Fibroblast of the aortic adventitia (primary cell): Measurements from ENCODE around the gene FGF12. TPM values are rescaled to one million over a fixed set of nuclear protein-coding genes. Genes with fewer than 3 reads are reported as not detected.

Experiments used
- DNase-seq: peaks from one replicate; pipeline ENCODE4 v3.0.0-alpha.2; 2010; ENCODE audit warnings: low read depth
- H3K4me3 ChIP-seq: 2 replicates; pipeline ENCODE4 v1.5.1; 2011; ENCODE audit warnings: low read depth, mild to moderate bottlenecking, control low read depth, low read length, moderate library complexity
- total RNA-seq: library from RNA; depleted of rRNA; stranded (reverse); fragments of >200 nt; gene quantifications from 2 replicates; pipeline ENCODE4 v1.2.3, GENCODE V29; 2012; ENCODE audit warnings: low replicate concordance
- TF ChIP-seq, protein P1 (sequence below): IDR thresholded peaks from 2 replicates; pipeline ENCODE4 v1.5.1; 2011; ENCODE audit warnings: mild to moderate bottlenecking, low read length, control low read depth, inconsistent platforms; ENCODE audit not compliant: insufficient read depth

The FGF12 gene
- total RNA-seq, 1 donor, result 0.36 TPM

DNA sequence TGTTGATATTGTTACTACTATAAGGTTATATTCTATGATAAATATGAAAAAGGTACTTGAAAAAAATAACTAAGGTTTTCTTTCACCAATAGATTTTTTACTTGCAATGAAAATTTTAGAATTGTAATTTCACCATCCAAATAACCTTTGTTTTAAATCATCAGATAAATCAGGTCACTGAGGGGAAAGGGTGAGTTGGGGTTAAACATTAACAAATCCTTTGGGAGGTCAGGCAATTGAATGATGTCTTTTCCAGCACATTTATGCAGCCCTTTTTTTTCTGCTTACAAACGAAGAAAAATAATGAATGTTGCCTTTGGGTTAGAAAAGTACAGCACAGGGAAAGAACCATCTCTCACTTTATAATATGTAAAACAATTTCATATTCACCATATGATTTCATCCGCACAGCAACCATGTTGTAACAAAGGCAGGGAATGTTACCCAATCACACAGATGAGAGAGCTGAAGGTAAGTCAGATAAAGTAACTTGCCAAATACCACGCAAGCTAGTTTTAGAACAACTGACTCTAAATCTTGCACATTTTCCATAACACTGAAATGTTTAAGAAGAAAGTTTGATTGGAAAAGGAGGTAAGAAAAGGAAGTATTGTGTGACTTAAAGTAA, 151.3 kb downstream of the FGF12 start:
- TF ChIP-seq, protein P1, sequence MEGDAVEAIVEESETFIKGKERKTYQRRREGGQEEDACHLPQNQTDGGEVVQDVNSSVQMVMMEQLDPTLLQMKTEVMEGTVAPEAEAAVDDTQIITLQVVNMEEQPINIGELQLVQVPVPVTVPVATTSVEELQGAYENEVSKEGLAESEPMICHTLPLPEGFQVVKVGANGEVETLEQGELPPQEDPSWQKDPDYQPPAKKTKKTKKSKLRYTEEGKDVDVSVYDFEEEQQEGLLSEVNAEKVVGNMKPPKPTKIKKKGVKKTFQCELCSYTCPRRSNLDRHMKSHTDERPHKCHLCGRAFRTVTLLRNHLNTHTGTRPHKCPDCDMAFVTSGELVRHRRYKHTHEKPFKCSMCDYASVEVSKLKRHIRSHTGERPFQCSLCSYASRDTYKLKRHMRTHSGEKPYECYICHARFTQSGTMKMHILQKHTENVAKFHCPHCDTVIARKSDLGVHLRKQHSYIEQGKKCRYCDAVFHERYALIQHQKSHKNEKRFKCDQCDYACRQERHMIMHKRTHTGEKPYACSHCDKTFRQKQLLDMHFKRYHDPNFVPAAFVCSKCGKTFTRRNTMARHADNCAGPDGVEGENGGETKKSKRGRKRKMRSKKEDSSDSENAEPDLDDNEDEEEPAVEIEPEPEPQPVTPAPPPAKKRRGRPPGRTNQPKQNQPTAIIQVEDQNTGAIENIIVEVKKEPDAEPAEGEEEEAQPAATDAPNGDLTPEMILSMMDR, result no peak
- H3K4me3 ChIP-seq, result no peak overlapping the region
- no peak for DNase-seq

- TF ChIP-seq, protein P1, result no peak
- no peak for DNase-seq
- no peak overlapping the region for H3K4me3 ChIP-seq
Observed at GRCh38 chr3:192573240-192573639, 154.1 kb downstream of the FGF12 start.

DNA sequence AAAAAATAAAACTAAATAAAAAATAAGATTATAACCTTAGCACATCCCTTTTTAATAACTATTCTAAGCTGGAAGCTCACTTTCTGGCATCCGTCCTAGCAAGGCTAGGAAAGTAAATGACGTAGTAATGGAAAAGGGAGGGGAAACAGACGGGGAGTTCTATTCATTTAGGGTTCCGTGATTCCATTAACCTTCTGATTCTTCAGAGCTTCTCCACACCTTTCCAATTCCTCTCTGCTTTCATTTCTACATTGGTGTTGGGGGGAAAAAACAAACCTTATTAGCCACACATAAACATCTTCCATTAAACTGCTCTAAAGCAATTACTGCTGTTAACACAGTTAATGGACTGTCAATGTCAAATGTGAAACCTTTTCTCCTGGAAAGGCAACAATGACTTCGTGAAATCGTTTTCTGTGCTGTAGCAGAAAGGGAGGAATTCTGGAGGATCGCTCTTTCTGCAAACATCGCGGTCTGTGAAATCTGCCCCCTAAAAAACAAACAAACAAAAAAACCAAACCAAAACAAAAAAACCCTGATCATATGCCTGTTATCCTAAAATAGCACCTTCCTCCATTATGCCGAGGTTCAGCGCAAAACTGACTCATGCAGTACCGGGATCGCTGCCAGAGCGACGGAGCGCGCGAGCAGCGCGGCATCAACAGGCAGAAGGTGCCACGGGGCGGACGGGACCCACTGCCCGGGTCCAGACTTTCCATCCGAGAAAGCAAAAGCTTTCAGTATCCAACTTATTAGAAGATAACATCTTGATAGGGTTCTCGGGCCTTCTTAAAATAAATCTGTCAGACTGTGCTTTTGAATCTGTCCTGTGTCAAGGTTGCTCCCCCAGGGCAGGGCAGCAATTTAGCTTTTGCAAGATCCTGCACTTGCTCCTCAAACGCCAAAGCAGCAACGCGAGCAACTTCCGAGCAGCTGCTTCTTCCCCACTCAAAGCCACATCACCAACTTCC, 156.2 kb downstream of the FGF12 start:
- H3K4me3 ChIP-seq, result peak overlapping the region; percentile 64
- TF ChIP-seq, protein P1, result no peak
- peak; percentile 58 for DNase-seq

DNA sequence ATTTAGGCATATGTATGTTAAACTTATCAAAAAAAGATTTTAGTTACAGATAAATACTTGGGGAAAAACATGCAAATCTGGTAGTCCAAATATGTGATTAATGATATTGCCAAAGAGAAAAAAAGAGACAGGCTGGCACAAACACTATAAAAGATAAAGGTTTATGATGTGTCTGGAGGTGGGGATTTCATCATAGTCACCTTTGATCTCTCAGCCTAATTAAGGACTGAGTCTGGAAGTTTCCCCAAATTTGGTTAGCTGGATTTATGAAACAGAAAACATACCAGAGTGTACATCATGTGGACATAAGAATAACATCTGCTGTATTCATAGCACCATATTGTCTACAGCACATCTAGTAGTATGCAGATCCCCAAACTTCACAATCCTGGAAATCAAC, 157.0 kb downstream of the FGF12 start:
- no peak overlapping the region for H3K4me3 ChIP-seq
- TF ChIP-seq, protein P1, result no peak
- no peak for DNase-seq

DNA sequence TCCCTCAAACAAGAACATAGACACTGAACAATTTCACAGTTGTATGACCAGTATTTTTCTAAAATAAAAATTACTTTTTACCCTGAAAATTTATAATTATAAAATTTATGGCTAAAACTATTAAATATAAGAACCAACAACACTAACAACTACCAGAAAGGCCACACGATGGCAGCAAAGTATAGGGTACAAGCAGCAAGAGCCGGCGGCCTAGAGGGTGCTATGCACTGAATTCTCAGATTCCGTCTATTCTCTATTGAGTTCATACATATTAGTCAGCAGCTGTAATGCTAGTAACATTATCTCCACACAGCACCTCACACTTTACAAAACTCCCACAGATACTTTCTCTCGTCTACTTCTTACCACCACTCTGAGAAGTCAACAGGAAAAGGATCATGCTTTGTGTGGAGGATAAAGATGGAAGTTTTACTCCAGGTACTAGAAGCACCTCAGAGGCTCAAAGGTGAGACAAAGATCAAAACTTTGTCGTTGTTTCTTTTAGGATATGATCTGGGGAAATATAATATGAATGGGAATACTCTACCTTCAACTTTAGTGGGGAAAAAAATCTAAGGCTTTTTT, 160.5 kb downstream of the FGF12 start:
- H3K4me3 ChIP-seq, result no peak overlapping the region
- peak; percentile 93 for DNase-seq
- TF ChIP-seq, protein P1, result peak; percentile 70

DNA sequence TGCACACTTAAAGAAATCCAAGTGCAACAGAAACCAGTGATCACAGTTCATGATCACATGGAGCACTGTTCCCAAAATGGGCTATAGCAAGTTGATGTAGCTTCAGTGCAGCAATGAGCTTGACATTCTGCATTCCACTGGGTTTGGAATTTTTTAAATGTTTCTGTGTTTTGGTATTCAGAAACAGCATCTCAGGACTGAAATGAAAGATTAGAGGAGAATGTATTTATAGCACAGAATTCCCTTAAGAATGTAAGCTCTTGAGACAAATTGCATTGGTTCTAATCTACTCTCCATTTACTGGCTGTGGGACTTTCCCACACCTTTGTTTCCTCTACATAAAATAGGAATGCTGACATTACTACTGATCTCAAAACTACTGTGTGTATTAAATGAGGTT, 162.7 kb downstream of the FGF12 start:
- DNase-seq, result peak; percentile 9

More for the DNA sequence above, 162.7 kb downstream of the FGF12 start:
- H3K4me3 ChIP-seq, result no peak overlapping the region
- TF ChIP-seq, protein P1, result no peak
